Fibroblast of pulmonary artery (primary cell): ENCODE data around the gene CFAP157.

Experiments used
- DNase-seq: peaks from one replicate; pipeline ENCODE4 v3.0.0-alpha.2; 2010; ENCODE audit warnings: low read depth
- H3K4me3 ChIP-seq: replicated peaks from 2 replicates; pipeline ENCODE4 v1.5.1; 2011; ENCODE audit warnings: low read depth, mild to moderate bottlenecking, control low read depth, low read length, moderate library complexity
- TF ChIP-seq, protein P1 (sequence below): IDR thresholded peaks from 2 replicates; pipeline ENCODE4 v1.5.1; 2011; ENCODE audit warnings: mild to moderate bottlenecking, control low read depth, low read length, inconsistent platforms; ENCODE audit errors: missing control alignments

The CFAP157 gene

DNA sequence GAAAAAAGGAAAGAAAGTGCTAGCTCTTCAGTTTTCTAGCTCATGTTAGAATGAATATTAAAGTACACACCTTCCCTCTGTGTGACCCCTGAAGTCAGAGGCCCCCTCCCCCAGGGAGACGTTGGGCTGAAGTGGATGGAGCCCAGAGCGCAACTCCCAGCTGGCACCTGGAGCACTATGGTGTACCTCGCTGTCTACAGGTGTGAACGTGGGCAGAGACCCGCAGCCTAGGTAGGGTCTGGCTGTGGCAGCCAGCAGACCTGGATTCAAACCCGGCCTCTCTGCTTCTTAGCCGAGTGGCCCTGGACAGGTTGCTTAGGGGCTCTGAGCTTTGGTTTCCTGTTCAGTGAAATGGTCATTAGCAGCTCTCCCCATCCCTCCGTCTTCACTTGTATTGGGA, 22.0 kb downstream of the CFAP157 start:
- DNase-seq: no peak
- H3K4me3 ChIP-seq: no peak overlapping the region

GRCh38 chr9:127729522-127730256, 22.9 kb downstream of the CFAP157 start:
- TF ChIP-seq, protein P1, sequence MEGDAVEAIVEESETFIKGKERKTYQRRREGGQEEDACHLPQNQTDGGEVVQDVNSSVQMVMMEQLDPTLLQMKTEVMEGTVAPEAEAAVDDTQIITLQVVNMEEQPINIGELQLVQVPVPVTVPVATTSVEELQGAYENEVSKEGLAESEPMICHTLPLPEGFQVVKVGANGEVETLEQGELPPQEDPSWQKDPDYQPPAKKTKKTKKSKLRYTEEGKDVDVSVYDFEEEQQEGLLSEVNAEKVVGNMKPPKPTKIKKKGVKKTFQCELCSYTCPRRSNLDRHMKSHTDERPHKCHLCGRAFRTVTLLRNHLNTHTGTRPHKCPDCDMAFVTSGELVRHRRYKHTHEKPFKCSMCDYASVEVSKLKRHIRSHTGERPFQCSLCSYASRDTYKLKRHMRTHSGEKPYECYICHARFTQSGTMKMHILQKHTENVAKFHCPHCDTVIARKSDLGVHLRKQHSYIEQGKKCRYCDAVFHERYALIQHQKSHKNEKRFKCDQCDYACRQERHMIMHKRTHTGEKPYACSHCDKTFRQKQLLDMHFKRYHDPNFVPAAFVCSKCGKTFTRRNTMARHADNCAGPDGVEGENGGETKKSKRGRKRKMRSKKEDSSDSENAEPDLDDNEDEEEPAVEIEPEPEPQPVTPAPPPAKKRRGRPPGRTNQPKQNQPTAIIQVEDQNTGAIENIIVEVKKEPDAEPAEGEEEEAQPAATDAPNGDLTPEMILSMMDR: no peak
- no peak for DNase-seq
- no peak overlapping the region for H3K4me3 ChIP-seq

More for the DNA sequence above, 22.0 kb downstream of the CFAP157 start:
- TF ChIP-seq, protein P1: no peak

GRCh38 chr9:127730262-127730661, 23.5 kb downstream of the CFAP157 start:
- TF ChIP-seq, protein P1: no peak
- no peak overlapping the region for H3K4me3 ChIP-seq

GRCh38 chr9:127730799-127731410, 24.1 kb downstream of the CFAP157 start:
- no peak for DNase-seq
- H3K4me3 ChIP-seq: no peak overlapping the region
- TF ChIP-seq, protein P1: no peak

More at GRCh38 chr9:127730262-127730661, 23.5 kb downstream of the CFAP157 start:
- no peak for DNase-seq

GRCh38 chr9:127731938-127732337, 25.1 kb downstream of the CFAP157 start:
- no peak overlapping the region for H3K4me3 ChIP-seq
- no peak for DNase-seq
- TF ChIP-seq, protein P1: no peak

GRCh38 chr9:127732444-127732843, 25.7 kb downstream of the CFAP157 start:
- no peak for DNase-seq
- no peak overlapping the region for H3K4me3 ChIP-seq
- TF ChIP-seq, protein P1: no peak

DNA sequence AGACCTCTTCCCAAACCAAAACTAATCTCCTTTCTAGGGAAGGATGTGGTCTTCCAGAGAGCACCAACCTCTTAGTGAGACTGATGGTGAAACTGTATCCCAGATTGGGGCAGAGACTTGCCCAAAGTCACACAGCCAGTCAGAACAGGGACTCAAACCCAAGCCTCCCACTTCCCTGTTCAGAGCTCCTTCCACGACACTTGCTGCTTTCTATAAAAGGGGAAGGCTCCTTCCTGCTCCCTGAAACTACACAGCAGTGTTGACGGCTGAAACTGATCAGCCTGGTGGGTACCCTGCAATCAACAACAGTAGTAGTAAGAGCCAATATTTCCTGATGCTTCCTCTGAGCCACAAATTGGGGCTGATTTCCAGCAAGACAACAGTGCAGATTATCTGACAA, 26.8 kb downstream of the CFAP157 start:
- DNase-seq: no peak
- TF ChIP-seq, protein P1: no peak
- no peak overlapping the region for H3K4me3 ChIP-seq
